Transverse colon (tissue), 4 donors: Measurements from ENCODE around the gene TLX3. TPM values are rescaled to one million over a fixed set of nuclear protein-coding genes. Genes with fewer than 3 reads are reported as not detected.

Experiments
- DNase-seq: peaks from one replicate; pipeline ENCODE4 v3.0.0-alpha.2; 2019
- H3K27ac ChIP-seq, 4 donors: fragments of 200-600 bp; sonication (generic); 2 replicates each; pipeline ENCODE4 v1.5.1; 2016 to 2018; ENCODE audit warnings: inconsistent platforms in 4 of 4
- H3K27me3 ChIP-seq: fragments of 200-600 bp; sonication (generic); 2 replicates; pipeline ENCODE4 v1.5.1; 2017; ENCODE audit warnings: inconsistent platforms
- H3K36me3 ChIP-seq, 4 donors: fragments of 200-600 bp; sonication (generic); 2 replicates each; pipeline ENCODE4 v1.5.1; 2017 to 2019; ENCODE audit warnings: inconsistent platforms in 4 of 4
- H3K4me1 ChIP-seq, 4 donors: fragments of 200-600 bp; sonication (generic); 2 replicates each; pipeline ENCODE4 v1.5.1; 2017 to 2020; ENCODE audit warnings: inconsistent platforms in 4 of 4
- H3K4me3 ChIP-seq, 4 donors: fragments of 200-600 bp; sonication (generic); 1 replicate in 1 of 4; 2 replicates in 3 of 4; pipeline versions ENCODE4 v1.5.1 to v1.6.1; 2017 to 2019; ENCODE audit warnings: inconsistent platforms in 4 of 4
- H3K9me3 ChIP-seq, 2 donors: fragments of 200-600 bp; sonication (generic); 2 replicates each; pipeline ENCODE4 v1.5.1; 2017 to 2019; ENCODE audit warnings: inconsistent platforms in 2 of 2
- CTCF ChIP-seq, 5 experiments: fragments of 200-600 bp in 3 of 5; fragments of 450-650 bp in 2 of 5; sonication (generic) in 3 of 5; IDR thresholded peaks; 1 replicate in 2 of 5; 2 replicates in 3 of 5; pipeline ENCODE4 v1.5.1; 2016 to 2017; ENCODE audit warnings: antibody characterized with exemption in 5 of 5, inconsistent platforms in 3 of 5, mild to moderate bottlenecking in 2 of 5, moderate library complexity in 1 of 5
- EP300 ChIP-seq: sonication (generic); formaldehyde crosslinking; IDR thresholded peaks from one replicate; pipeline ENCODE4 v1.6.1; 2017; ENCODE audit warnings: antibody characterized with exemption, low read depth
- POLR2A ChIP-seq: fragments of 450-650 bp; IDR thresholded peaks from one replicate; pipeline ENCODE4 v1.6.1; 2016; ENCODE audit warnings: antibody characterized with exemption, mild to moderate bottlenecking, moderate library complexity
- POLR2AphosphoS5 ChIP-seq, 3 donors: sonication (generic); formaldehyde crosslinking; IDR thresholded peaks; one replicate each; pipeline ENCODE4 v1.6.1; 2016; ENCODE audit warnings: antibody characterized with exemption in 3 of 3
- WGBS, 2 donors: methylation state at CpG; one replicate each; pipeline ENCODE4 v1.1.5; 2018; ENCODE audit warnings: low coverage in 1 of 2; 5-methylcytosine and 5-hydroxymethylcytosine counted together
- in situ Hi-C, 4 donors: fragments of 200-750 bp; cut with MboI; loops; one replicate each; pipeline versions ENCODE4 v1.15.0 to v1.15.1; 2017; ENCODE audit warnings: low sequenced_read_pairs in 3 of 4, low pct_ligation_motif_present in 1 of 4, low pct_unique_long_range_greater_than_20kb in 1 of 4
- intact Hi-C: fragments of 100-400 bp; cut with DNase I; formaldehyde crosslinking; loops from one replicate; pipeline ENCODE4 v1.15.1; 2023; ENCODE audit warnings: low total_unique reads
- total RNA-seq, 4 donors: library from RNA; depleted of rRNA; stranded (reverse); fragments of >200 nt; gene quantifications; one replicate each; pipeline ENCODE4 v1.1.0, GENCODE V29; 2016

Gene TLX3
- total RNA-seq, 4 donors from 2014 or later = not detected

GRCh38 chr5:171330021-171330420 is 21.0 kb downstream of the TLX3 start:
- H3K4me3 ChIP-seq = no peak overlapping the region
- in situ Hi-C loops = loop anchor here (25.0 kb wide), 3 partner anchors 118 to 593 kb away; no protein-coding TSS in a partner anchor
- no peaks in the 10 kb centered on the region for H3K4me1 ChIP-seq
- DNase-seq = no peak
- H3K27ac ChIP-seq = no peak overlapping the region
- 67 to 77% methylated on average over 8 of the region's 8 CpGs for WGBS, 2 donors
- H3K36me3 ChIP-seq = no peaks in the 10 kb centered on the region
- H3K27me3 ChIP-seq = peaks cover 64% of the 10 kb centered on the region
- intact Hi-C loops = no loop called here
- H3K9me3 ChIP-seq = no peaks in the 10 kb centered on the region
- TF ChIP-seq POLR2AphosphoS5 (IDR thresholded peaks at IDR 0.05) (no peak), EP300 (no peak), POLR2A (no peak), CTCF (IDR thresholded peaks at IDR 0.05) (no peak)

GRCh38 chr5:171335616-171336015 is 26.6 kb downstream of the TLX3 start:
- Histone ChIP-seq H3K9me3 (no peaks in the 10 kb centered on the region), H3K27ac (no peak overlapping the region), H3K4me3 (no peak overlapping the region), H3K27me3 (peaks cover 81% of the 10 kb centered on the region), H3K36me3 (no peaks in the 10 kb centered on the region), H3K4me1 (peaks cover 0 to 7% (median 0%) of the 10 kb centered on the region in 4 donors)
- 75 to 81% methylated on average over 7 to 8 of the region's 8 CpGs for WGBS, 2 donors
- intact Hi-C loops = no loop called here
- DNase-seq = no peak
- in situ Hi-C loops = loop anchor here (25.0 kb wide), 3 partner anchors 123 to 598 kb away; no protein-coding TSS in a partner anchor
- TF ChIP-seq POLR2AphosphoS5 (IDR thresholded peaks at IDR 0.05) (no peak), CTCF (IDR thresholded peaks at IDR 0.05) (no peak), EP300 (no peak), POLR2A (no peak)

GRCh38 chr5:171336521-171337209 is 27.6 kb downstream of the TLX3 start:
- peaks cover 0 to 7% (median 0%) of the 10 kb centered on the region in 4 donors for H3K4me1 ChIP-seq
- in situ Hi-C loops = loop anchor here (25.0 kb wide), 3 partner anchors 124 to 599 kb away; no protein-coding TSS in a partner anchor
- H3K9me3 ChIP-seq = no peaks in the 10 kb centered on the region
- peak; percentile 20 for DNase-seq
- intact Hi-C loops = no loop called here
- WGBS, 2 donors = 16 to 22% methylated on average over 19 to 31 of the region's 31 CpGs
- peaks cover 83% of the 10 kb centered on the region for H3K27me3 ChIP-seq
- no peak overlapping the region for H3K27ac ChIP-seq
- peak overlapping the region in 3 of 4 donors; percentile 8 to 46 (median 16) for H3K4me3 ChIP-seq
- no peak for TF ChIP-seq POLR2A
- peak; percentile 22 to 43 (median 33) for TF ChIP-seq CTCF (IDR thresholded peaks at IDR 0.05)
- no peaks in the 10 kb centered on the region for H3K36me3 ChIP-seq

- DNase-seq = no peak
- in situ Hi-C loops = loop anchor here (25.0 kb wide), 3 partner anchors 125 to 600 kb away; no protein-coding TSS in a partner anchor
- H3K27me3 ChIP-seq = peaks cover 81% of the 10 kb centered on the region
- intact Hi-C loops = no loop called here
- TF ChIP-seq POLR2A (no peak), EP300 (no peak), POLR2AphosphoS5 (IDR thresholded peaks at IDR 0.05) (no peak), CTCF (IDR thresholded peaks at IDR 0.05) (no peak)
- H3K36me3 ChIP-seq = no peaks in the 10 kb centered on the region
- 28 to 62% methylated on average over 7 to 11 of the region's 11 CpGs for WGBS, 2 donors
- H3K27ac ChIP-seq = no peak overlapping the region
- H3K4me3 ChIP-seq = peak overlapping the region in 3 of 4 donors; percentile 8 to 46 (median 16)
- no peaks in the 10 kb centered on the region for H3K9me3 ChIP-seq
- H3K4me1 ChIP-seq = peaks cover 0 to 7% (median 0%) of the 10 kb centered on the region in 4 donors
Measured at GRCh38 chr5:171337210-171337569, 28.1 kb downstream of the TLX3 start.
